22Rv1 (cell line): ENCODE measurements around the gene FADS3.

Experiments
- H3K27ac ChIP-seq: fragments of 450-650 bp; 2 replicates; pipeline ENCODE4 v1.5.1; 2017
- ZFX ChIP-seq: fragments of 450-650 bp; IDR thresholded peaks from 2 replicates; pipeline ENCODE4 v1.6.1; 2017; ENCODE audit warnings: antibody characterized with exemption, borderline replicate concordance
- TF ChIP-seq, protein P1 (sequence below): fragments of 450-650 bp; IDR thresholded peaks from 2 replicates; pipeline ENCODE4 v1.5.1; 2017; ENCODE audit warnings: mild to moderate bottlenecking

Gene FADS3

DNA sequence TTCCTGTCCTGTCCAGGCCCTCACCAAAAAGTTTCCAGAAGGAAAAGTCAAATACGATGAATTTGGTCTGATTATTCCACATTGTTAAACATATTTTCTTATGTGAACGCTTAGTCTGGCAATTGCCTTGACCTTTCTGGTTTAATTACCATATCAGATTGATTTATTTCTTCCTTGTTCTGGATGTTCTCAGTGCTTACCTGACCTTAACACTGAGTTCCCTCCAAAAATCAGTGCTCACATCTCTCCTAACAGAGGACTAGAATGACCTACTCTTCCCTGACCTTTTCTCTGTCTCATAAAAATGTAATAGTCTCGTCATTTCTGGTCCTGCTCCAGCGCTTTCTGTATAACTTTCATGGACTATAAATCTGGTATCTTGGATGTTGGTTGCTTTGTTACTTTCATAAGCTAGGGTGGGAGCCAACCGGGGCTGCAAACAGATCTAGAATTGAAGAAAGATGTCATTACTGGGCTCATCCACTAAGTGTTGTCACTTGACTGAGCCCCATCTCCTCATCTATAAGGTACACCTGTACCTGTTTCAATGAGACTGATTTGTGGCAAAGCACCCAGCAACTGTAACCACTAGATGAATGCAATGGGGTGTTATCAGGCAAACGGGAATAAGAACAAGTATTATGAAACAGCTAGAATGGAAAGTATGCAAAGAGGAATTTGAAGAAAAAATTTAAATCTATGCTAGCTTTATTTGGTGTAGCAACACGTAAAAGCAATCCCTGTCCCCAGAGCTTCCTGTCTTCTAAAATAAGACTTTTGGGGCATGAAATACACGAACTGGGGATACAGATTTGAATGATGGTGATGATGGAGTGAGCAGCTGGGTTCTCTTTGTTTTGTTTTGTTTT, 60.9 kb downstream of the FADS3 start:
- peak overlapping the region; percentile 37 for H3K27ac ChIP-seq
- TF ChIP-seq ZFX: no peak
- TF ChIP-seq, protein P1, sequence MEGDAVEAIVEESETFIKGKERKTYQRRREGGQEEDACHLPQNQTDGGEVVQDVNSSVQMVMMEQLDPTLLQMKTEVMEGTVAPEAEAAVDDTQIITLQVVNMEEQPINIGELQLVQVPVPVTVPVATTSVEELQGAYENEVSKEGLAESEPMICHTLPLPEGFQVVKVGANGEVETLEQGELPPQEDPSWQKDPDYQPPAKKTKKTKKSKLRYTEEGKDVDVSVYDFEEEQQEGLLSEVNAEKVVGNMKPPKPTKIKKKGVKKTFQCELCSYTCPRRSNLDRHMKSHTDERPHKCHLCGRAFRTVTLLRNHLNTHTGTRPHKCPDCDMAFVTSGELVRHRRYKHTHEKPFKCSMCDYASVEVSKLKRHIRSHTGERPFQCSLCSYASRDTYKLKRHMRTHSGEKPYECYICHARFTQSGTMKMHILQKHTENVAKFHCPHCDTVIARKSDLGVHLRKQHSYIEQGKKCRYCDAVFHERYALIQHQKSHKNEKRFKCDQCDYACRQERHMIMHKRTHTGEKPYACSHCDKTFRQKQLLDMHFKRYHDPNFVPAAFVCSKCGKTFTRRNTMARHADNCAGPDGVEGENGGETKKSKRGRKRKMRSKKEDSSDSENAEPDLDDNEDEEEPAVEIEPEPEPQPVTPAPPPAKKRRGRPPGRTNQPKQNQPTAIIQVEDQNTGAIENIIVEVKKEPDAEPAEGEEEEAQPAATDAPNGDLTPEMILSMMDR: no peak

DNA sequence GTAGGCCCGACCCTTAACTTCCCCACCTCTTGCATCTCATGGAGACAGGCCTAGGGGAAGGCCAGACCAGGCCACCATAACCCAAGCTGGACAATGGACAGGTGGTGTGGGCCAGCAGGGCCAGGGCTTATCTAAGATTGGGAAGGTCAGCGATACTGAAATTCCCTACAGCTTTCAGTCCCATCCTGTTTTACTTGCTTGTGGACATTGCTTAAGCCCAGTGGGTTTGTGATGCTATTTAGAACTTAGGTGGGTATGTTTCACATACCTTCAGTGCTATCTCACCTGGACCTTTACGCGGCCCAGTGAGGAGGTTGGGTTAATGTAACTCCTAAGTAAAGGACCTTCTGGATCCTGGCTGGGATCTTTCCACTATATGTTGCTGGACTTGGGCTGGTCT, 61.5 kb downstream of the FADS3 start:
- TF ChIP-seq, protein P1: no peak
- no peak for TF ChIP-seq ZFX
- peak overlapping the region; percentile 37 for H3K27ac ChIP-seq

DNA sequence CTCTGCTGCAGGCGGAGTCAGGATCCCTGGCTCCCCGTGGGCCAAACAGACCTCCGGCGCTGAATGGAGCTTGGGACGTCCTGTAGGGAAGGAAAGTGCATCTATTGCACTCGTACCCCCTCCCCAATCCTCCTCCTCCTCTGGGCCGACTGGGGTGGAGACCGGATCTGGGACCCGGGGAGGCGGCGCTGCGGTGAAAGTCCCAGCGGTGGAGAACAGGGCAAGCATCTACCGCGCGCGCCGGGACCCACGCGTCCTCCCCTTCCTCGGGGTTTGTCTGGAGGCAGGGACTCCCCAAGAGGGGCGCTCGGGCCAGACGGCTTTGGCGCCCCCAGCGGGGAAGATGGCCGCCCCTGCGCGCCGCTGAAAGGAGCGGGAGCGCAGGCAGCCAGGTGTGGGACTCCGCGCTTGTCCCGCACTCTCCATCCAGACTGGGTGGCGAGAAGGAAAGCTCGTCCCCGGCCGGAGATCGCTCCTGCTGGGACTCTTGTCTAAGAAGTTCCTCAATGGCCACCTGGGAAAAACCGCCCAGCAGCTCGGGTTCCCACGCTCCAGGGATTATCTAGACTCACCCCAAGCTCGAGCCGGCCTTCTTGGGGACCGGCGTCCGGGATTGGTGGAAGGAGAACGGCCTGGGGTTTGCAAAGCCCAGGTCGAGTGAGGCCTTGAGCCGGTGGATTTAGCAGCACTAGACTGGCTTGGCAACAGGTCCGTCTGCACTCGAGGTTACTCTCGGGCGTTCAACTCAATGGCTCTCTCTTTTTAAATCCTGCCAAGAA, 62.5 kb downstream of the FADS3 start:
- H3K27ac ChIP-seq: peak overlapping the region; percentile 68
- no peak for TF ChIP-seq ZFX

DNA sequence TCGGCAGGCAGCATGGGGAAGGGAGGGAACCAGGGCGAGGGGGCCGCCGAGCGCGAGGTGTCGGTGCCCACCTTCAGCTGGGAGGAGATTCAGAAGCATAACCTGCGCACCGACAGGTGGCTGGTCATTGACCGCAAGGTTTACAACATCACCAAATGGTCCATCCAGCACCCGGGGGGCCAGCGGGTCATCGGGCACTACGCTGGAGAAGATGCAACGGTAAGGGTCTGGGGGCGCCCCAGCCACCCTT, 63.0 kb downstream of the FADS3 start:
- TF ChIP-seq ZFX: no peak
- TF ChIP-seq, protein P1: no peak
- H3K27ac ChIP-seq: peak overlapping the region; percentile 68

DNA sequence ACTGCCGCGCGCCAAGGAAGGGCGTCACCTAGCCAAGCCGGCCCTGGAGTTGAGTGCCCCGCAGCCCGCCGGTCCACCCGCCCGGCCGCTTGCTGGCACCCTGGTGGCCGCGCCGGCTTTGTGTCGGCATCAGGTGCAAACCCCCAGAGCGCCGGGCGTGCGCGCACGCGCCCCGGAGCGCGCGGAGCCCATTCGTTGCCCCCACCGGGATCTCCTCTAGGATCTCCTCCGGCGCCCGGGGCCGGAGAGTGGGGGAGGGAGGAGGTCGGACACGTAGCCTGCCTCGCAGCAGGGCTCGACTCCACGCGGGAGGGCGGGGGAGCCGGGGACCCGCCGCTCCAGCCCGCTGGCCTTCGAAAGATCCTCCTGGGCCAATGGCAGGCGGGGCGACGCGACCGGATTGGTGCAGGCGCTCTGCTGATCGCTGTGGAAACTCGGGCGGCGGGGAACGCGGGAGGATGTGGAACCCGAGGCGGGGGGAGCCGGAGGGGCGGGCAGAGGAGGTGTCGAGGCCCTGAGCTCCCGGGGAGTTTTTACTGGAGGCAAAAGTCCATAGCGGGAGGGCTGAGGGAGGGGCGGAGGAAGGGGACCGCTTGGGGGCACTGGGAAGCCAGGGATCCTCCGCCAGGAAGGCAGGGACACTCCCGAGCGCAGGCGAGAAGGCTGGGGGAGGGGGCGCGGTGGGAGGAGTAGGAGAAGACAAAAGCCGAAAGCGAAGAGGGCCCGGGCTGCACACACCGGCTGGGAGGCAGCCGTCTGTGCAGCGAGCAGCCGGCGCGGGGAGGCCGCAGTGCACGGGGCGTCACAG, 63.6 kb downstream of the FADS3 start, which contains the start of gene FADS2:
Gene FADS2 (plus strand): TSS at position 730 of the 808 bp plus-strand sequence. CDS start 91 bp downstream, outside the sequence.
- TF ChIP-seq, protein P1: no peak
- TF ChIP-seq ZFX: no peak
- H3K27ac ChIP-seq: peak within 1 kb of the TSS; percentile 68

DNA sequence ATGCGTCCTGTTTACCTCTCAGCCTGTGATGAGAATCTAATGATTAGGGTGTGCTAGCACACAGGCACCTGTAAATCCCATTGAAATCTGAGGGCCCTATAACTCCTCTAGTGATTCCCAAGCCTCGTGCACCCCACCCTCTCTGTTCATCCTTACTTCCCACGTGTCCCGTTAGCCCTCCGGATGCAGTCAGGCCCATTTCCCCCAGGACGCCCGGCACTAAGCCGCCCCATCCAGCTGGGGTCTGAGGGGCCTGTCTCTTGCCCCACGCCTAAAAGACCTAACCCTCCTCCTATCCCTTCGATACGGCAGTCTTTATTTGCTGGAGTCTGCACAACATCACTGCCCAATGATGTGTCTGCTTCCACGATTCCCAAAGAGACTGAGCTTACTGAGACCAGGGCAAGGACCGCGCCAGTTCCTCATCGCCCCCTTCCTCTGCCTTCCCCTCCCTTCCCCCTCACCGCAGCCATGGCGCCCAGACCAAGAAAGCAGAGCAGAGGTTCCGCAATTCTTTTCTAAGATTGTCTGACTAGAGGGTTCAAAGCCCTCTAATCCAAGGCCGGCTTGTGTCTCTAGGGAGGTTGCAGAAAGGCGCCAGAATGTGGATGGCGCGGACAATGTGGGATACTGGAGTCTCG, 64.3 kb downstream of the FADS3 start:
- TF ChIP-seq, protein P1: no peak
- TF ChIP-seq ZFX: no peak
- H3K27ac ChIP-seq: peak overlapping the region; percentile 68
